ENCODE measurements around the gene SEC14L5.

DNA sequence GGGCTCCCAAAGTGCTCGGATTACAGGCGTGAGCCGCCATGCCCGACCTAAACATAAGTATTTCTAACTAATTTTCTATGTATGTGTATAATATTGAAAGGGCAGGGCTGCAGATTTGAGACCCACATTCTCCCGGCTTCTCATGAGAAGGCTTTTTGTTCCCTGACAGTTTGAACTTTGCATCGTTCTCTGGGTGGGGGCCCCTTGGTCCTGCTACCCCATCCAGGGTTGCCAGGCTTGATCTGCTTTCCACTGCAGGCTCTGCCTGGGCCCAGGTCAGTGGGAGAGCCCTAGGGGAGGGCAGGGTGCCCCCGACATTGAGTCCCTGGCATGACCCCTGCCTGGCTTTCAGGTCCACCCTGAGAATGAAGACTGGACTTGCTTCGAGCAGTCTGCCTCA is 32.3 kb downstream of the SEC14L5 start:
- TF ChIP-seq, protein P1, sequence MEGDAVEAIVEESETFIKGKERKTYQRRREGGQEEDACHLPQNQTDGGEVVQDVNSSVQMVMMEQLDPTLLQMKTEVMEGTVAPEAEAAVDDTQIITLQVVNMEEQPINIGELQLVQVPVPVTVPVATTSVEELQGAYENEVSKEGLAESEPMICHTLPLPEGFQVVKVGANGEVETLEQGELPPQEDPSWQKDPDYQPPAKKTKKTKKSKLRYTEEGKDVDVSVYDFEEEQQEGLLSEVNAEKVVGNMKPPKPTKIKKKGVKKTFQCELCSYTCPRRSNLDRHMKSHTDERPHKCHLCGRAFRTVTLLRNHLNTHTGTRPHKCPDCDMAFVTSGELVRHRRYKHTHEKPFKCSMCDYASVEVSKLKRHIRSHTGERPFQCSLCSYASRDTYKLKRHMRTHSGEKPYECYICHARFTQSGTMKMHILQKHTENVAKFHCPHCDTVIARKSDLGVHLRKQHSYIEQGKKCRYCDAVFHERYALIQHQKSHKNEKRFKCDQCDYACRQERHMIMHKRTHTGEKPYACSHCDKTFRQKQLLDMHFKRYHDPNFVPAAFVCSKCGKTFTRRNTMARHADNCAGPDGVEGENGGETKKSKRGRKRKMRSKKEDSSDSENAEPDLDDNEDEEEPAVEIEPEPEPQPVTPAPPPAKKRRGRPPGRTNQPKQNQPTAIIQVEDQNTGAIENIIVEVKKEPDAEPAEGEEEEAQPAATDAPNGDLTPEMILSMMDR (IDR thresholded peaks at IDR 0.05; ENCODE audit: low read depth, low read length, poor library complexity, severe bottlenecking) = no peak
- TF ChIP-seq EZH2phosphoT487 (IDR thresholded peaks at IDR 0.05; ENCODE audit: borderline replicate concordance, low read length) = no peak

All from DOHH2 (cell line).